ENCODE data around the gene MAGEB17.
"Not testable (repeated sequence)": the region's sequence is repeated elsewhere in the genome, so short reads cannot be mapped to it uniquely, and the experiment has no call there.

MAGEB17 gene, protein sequence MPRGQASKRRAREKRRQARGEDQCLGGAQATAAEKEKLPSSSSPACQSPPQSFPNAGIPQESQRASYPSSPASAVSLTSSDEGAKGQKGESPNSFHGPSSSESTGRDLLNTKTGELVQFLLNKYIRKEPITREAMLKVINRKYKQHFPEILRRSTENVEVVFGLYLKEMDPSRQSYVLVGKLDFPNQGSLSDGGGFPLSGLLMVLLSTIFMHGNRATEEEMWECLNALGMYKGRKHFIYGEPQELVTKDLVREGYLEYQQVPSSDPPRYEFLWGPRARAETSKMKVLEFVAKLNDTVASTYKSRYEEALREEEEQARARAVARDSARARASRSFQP

DNA sequence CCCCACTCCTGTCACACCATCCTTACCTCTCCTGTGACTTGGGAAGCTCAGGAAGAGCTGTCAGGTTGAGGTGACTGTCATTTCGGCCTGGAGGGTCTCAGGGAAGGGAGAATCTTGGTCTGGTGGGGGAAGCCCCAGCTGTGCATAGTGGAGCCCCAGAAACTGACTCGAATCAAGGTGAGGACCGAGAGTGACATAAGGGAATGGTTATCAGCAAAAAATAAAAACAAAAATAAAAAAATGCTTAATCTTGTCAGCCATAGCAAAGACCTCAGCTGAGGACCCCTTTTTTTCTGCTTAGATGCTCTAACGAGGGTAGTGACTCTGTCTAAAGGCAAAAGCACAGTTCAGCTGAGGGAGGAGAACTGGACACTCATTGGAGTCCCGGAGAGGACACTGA lies at the start of gene MAGEB17:
TSS of gene MAGEB17 (plus strand) at position 301 of the 400 bp plus-strand sequence. CDS start 2,902 bp downstream, outside the sequence.
- DNase-seq (ENCODE audit: low spot score): no peak

DNA sequence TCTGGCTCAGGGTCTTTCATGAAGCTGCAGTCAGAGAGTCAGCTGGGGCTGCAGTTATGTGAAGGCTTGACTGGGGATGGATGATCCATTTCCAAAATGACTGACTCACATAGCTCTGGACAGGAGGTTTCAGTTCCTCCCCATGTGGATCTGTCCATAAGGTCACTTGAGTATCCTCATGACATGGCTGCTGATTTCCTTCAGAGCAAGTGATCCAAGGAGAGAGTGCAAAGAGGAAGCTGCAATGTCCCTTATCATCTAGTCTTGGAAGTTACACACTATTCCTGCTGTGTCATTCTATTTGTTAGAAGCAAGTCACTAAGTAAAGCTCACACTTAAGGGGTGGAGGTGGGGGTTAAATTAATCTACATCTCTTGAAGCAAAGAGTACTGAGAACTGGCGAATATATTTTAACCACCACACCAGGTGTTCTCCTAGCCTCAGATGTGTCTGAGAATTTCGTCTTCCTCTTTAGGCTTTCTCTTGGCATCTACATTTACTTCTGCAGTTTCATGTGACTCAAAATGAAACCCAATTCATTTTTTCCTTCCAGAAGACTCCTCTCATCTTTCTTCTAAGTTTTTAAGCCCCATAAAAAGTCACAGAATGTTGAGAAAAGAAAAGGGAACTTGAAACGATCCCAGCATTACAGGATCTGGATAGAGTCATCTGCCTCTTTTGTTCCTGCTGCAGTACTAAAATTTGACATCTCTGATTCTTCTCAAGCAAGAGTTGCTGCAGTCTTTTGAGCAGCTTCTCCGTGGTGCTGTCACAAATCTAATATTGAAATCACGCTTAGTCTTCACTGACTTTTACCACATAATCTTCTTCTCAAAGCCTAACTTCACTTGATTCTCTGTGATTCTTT lies 47.7 kb upstream of the MAGEB17 start:
- DNase-seq (ENCODE audit: low spot score): no peak

DNA sequence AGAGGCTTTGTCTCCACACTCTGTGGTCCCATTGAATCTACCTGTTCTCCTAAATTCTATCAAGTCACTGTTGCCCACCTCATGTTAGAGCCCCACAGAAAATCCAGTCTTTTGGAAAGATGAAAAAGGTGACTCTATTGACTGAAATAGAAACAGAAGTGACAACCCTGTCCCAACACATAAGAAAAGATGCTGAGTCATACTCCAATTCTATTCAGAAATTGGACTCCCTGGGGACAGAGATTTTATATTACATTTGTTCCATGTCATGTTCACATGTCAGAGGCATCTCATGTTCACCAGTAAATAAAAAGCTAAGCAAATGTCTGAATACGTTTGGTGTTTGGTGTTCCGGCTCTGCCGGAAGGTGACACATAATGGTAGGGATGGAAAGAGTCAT lies 46.9 kb upstream of the MAGEB17 start:
- DNase-seq (ENCODE audit: low spot score): no peak

DNA sequence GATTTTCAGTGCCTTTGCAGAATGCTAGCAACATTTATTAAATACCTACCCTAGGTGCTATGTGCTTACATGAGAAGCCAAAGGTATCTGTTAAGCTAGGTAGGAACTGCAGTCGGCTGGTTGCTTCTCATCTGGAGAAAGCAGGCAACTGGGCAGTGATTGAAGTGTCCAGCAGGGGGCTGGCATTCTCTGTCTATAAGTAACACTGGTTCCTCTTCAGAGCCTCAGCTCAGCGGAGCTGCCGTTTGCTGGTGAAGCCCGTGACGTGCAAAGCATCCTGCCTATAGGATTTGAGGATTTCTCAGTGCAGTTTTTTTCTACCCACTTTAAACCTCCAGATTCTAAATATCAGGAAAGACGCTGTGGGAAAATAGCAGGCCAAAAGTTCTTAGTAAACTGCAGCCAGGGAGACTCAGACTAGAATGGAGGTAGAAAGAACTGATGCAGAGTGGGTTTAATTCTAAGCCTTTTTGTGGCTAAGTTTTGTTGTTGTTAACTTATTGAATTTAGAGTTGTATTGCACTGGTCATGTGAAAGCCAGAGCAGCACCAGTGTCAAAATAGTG lies 44.0 kb upstream of the MAGEB17 start, which contains the start of gene GRPR:
TSS of gene GRPR (plus strand) at position 344 of the 565 bp plus-strand sequence. CDS start 389 bp downstream, outside the sequence.
- DNase-seq (ENCODE audit: low spot score): peak; percentile 38

DNA sequence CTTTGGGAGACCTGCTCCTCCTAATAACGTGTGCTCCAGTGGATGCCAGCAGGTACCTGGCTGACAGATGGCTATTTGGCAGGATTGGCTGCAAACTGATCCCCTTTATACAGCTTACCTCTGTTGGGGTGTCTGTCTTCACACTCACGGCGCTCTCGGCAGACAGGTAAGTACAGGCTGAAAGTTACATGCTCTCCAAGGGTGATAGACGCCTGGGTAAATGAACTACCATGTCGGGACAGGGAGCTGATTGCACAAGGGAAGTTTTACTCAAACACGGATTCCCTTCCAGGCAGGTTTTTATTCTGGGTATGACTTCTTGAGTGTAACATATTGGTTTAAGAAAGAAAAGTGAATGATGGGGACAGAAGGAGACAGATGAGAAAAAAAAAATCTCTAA lies 43.1 kb upstream of the MAGEB17 start:
- no peak for DNase-seq (ENCODE audit: low spot score)

DNA sequence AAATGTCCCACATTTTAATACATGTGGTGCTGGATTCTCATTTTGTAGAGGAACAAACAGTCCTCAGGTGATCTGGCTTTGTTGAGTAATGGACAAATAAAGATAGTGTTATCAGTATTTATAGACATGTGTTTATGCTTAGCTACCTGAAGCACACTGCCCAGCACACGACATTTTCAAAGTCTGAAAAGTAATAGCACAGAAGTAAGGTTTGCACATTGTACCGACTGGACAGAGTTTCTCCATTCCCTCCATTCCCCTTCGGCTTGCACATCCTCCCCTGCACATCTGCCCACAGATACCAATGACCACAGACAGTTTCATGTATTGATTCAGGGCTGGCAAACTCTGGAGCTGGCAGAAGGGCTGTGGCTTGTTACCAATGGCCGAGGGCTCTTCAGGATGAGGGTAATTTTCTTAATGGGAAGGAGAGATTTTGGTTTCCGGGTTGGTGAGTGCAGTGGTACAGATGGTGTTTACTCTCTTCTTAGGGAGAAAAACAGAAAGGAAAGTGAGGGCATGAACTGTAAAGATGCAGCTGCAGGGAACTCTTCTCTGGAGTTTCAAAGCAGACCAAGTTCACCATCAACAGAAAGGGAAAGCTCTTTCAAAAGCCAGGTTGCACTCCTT lies 41.6 kb upstream of the MAGEB17 start:
- DNase-seq (ENCODE audit: low spot score): no peak

DNA sequence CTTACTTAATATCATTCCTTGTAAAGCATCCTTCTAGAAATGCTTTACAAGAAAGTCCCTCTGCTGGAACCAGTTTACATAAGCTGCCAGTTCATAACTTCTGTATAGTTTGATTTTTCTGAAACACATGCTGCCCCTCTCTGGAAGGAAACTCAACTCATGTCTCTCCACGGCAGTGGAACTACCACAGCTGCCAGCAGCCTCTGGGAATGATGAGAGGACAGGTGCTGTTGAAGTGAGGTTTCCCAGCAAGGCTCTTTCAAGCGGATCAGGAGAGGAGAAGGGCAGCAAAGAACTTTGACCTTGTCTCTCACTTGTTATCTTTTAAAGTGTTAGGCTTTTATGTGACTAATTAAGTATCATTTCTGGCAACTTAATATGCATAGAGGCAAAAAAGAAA lies 36.6 kb upstream of the MAGEB17 start:
- no peak for DNase-seq (ENCODE audit: low spot score)

DNA sequence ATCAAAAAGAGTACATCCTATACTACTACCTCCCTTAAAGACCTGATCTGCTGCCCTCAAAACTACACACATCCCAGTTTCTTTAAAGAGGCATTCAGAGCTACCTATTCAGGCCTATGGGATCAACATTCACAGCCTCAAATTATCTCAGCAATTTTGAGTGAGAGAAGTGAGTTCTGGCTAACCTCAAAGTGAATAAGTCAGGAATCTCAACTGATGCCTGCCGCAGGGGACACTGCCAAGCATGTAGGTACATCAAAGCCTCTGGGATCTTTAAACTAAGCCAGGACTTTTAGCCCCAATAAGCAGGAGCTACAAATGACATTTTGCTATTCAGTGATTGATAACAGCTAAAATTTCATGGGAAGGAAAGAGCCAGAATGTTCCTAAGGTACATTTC lies 32.3 kb upstream of the MAGEB17 start:
- no peak for DNase-seq (ENCODE audit: low spot score)

DNA sequence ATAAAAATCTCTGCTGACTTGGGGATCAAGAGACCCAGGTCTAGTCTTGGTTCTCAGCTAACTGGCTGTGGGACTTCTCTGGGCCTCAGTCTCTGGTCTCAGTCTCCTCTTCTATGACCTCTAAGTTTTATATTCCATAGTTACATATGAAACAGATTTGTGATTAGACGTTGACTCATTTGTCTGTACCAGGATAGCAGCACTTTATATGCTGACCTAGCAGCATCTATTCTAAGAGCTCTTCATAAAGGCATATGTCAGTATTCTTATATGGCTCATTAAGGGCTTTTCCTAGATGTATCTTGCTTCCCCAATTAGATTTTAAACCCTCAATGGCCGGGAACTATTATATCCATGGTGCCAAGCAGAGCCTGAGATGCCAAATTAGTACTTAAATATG lies 31.2 kb upstream of the MAGEB17 start:
- no peak for DNase-seq (ENCODE audit: low spot score)

DNA sequence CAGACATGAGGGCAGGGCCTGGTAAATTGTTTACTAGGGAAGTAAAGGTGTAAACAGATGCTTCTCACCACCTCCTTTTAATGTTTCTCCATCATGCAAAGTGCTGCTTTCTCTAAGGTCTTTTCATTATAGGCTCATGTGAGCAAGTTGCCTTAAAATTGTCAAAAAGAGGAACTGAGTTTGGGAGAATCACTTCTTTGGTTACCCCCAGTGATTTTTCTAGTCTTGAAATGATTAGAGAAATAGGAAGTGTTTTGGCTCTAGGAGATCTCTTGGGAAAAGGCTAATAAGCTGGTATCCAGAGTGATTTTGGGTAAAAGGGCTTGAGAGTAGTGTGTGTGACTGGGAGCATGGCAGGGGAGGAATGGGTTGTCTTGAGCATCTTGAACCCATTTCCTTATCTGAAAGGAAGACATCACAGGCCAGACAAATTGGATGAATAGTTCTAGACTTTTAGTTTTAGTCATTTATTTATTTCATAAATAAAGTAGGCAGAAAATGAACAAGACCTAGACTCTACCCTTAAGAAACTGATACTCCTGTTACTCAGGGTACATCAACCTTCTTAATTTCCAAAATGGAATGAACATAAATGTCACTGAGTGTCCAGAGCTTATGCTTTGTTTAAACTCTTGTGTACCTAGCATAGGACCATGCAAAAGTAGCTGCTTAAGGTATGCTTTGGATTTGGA lies 29.7 kb upstream of the MAGEB17 start:
- peak; percentile 12 for DNase-seq (ENCODE audit: low spot score)

DNA sequence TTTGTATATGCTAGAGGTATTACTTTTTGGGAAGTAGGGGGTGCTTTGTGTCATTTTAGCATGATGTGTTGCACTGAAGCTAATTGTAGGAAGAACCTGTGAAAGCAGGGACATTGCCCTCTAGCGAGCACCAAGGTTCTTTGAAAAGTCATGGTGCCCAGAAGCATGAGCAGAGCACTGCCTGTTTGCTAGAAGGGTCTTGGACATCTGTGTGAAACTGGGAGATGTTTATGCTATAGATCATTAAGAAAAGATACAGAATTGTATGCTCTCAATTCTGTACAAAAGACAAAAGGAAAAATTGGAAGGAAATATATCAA lies 29.2 kb upstream of the MAGEB17 start:
- peak; percentile 8 for DNase-seq (ENCODE audit: low spot score)

DNA sequence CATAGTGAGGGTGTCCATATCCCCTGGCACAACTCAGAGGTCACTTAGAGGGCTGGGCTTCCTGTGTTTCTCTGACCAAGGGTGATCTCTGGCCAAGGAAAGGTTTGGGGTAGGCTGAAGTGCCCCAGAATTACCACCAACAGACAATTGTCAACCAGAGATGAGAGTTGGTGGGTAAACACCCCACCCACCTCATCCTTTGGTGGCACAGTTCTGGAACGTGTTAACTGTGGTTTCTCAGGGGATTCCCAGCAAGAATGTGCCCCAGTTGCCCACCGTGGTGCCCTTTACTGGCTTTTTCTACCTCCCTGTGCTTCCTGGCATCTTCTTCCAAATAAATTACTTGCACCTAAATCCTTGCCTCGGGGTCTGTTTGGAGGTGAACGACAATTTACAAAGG lies 26.8 kb upstream of the MAGEB17 start:
- no peak for DNase-seq (ENCODE audit: low spot score)

DNA sequence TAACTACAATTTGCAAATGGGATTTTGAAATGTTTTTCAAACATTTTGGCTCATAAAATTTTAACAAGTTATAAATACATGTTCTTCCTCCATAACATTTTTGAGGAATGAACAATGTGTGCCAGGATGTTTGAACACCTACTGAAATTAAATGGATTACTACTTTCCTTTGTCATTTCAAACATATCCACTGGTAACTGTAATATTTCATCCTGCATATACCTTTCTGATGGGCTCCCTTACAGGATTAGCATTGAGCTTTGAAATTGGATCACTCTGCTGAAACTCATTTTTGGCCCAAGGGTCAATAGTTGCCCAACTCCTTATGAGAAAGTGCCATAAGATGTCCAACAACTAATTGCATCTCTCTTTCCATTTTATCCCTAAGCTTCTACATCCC lies 26.3 kb upstream of the MAGEB17 start:
- DNase-seq (ENCODE audit: low spot score): no peak

DNA sequence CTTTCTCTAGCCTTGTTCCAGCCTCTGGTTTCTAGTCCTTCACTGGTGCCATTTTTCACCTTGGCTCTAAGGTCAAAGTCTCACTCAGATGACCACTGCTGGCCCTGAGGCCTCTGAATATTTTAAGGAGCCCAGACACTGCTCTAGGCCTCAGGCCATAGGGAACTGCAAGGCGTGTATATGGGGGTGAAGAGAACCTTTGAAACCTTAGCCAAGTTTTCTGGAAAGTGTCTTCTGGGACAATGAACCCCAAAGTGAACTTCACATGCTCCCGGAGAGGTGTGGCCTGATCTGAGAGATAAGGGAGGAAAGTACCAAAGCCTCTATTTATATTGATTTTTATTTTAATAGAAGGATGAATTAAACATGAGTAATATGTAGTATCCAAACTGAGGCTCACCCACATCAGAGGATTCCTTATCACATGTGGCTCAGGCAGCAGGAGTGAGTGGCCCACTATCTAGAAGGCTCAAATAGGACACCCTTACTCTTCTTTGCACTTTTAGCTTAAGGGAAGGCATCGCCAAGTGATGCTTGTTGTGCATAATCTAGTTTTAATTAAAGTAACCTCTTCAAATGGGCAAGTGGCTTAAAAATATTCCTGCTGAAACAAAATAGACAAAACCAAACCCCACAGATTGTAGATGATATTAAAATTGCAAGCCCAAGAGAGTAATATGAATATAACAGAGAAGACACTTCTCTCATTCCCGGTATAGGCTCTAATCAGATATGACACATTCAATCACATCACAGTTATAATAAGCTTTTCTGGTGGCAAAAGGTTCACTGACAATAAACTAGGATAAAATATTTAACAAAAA lies 25.6 kb upstream of the MAGEB17 start:
- DNase-seq (ENCODE audit: low spot score): no peak

DNA sequence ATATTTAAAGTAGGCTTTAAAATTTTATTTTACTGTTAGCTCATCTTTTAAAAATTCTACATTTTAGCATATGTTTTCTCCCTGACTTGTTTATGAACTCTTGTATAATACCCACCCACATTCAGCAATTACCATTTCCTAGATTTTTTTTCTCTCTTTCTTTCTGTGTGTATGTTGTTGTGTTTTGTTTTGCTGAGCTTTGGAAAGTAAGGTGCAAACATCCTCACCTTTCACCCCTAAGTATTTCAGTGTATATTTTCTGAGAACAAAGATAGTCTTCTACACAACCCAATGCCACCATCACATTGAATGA lies 25.1 kb upstream of the MAGEB17 start:
- no peak for DNase-seq (ENCODE audit: low spot score)

DNA sequence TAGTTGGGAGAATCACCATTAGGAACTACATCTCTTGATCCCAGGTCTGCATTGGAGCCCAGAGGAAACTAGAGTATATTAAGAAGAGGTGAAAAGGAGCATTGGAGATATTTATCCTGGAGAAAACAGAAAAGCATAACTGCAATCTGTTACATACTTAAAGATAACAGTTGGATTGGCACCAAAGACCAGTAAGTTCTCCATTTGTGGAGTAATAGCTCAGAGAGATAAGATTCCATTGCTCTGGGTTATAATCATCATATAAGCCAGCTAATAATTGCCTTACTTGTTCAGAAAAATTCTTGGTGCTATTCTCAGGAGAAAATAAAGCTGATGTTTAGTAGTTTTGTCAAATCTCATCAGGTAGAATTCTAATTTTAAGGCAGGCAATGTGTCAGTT lies 23.3 kb upstream of the MAGEB17 start:
- DNase-seq (ENCODE audit: low spot score): no peak

DNA sequence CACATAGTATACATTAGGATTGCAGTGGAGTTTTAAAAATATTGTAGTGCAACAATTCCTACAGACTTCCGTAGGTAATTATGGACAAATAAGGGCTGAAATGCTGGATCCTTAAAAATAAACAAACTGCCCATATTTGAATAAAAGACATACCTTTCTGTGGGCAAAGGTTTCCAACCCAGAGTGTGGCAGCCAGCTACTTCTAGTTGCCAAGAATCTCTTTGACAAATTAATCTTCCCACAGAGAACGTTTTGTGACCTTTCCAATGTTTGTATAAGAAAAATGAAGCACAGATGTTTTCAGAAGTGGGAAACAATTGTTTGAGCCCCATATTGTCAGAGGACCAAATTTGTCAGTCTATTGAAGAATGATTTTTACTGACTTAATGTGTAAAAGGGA lies 22.9 kb upstream of the MAGEB17 start:
- no peak for DNase-seq (ENCODE audit: low spot score)

DNA sequence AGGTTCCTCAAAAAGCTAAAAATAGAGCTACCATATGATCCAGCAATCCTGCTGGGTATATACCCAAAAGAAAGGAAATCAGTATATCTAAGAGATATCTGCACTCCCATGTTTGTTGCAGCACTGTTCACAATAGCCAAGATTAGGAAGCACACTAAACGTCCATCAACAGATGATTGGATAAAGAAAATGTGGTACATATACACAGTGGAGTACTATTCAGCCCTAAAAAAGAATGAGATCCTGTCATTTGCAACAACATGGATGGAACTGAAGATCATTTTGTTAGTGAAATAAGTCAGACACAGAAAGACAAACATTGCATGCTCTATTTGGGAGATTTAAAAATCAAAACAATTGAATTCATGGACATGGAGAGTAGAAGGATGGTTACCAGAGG lies 22.2 kb upstream of the MAGEB17 start:
- DNase-seq (ENCODE audit: low spot score): not testable (repeated sequence)

DNA sequence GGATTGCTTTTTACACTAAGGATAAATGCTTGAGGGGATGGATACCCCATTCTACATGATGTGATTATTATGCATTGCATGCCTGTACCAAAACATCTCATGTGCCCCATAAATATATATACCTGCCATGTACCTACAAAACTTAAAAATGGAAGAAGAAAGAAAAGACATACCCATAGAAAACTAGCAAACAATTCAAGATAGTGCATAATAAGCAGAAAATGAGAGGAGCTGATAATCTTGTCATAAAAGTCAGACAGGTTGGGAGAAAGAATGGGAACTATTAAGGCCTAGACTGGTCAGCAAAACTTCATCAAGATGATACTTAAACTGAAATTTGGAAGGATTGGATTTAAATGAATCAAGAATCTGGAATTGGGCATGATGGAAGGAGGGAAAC lies 21.6 kb upstream of the MAGEB17 start:
- no peak for DNase-seq (ENCODE audit: low spot score)

DNA sequence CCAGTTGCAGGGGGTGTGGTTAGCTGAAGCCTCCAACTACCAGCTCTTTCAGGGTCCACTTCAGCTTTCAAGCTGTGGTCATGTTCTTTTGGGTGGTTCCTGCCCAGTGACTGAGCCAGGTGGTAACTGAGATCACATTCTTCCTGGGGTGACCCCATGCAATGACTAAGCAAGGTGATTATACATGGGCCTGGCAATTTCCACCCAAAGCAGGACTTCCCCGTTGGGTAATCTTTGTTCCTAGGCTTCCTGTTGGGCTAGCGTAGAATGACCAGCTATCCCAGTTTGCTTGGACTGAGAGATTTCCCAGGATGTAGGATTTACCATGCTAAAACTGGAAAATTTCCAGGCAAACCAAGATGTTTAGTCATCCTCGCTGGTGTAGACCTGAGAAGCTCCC lies 18.4 kb upstream of the MAGEB17 start:
- DNase-seq (ENCODE audit: low spot score): no peak

DNA sequence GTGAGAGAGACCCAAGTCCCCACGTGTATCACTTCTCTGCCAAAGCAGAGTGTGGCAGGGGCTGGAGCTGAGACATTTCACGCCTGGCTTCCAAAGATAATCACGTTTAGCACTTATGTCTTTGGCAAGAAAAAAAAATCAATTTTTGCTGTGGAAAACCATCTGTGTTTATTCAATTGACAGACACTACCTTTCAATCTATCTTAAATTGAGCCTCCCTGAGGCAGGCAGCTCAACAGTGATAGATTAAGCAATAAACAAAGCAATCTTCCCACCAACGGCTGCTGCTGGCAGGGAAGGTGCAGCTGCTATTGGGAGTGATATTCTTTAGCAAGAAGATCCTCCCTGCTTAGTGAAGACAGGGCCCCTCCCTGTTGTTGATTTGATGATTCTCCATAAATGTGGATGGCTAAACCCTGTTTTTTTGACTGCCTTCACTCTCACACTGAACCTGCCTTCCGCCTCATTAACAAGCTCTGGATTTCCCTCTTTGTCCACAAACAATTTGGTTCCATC lies 11.6 kb upstream of the MAGEB17 start:
- no peak for DNase-seq (ENCODE audit: low spot score)
